Activated T-cell treated with anti-CD3 and anti-CD28 coated beads, Interleukin-2, amount 50 U/mL, for 4 hours (primary cell): Measurements from ENCODE around the gene LYPD1. TPM values are rescaled to one million over a fixed set of nuclear protein-coding genes. Genes with fewer than 3 reads are reported as not detected.

Experiments used
- ATAC-seq, 2 donors: fragments of 200-7000 bp; cut with Tn5 transposase; one replicate each; pipeline ENCODE4 v1.10.0; 2021
- DNase-seq: peaks from one replicate; pipeline ENCODE4 v3.0.0-alpha.2; 2020
- H3K27me3 Mint-ChIP-seq: one replicate; pipeline ENCODE4 v1.8.0; 2021; ENCODE audit warnings: low read depth, mixed read lengths
- H3K36me3 Mint-ChIP-seq: one replicate; pipeline ENCODE4 v1.8.0; 2022; ENCODE audit warnings: mixed read lengths; ENCODE audit not compliant: insufficient read depth
- H3K4me1 Mint-ChIP-seq: one replicate; pipeline ENCODE4 v1.8.0; 2021; ENCODE audit warnings: low read depth, mixed read lengths
- H3K4me3 Mint-ChIP-seq: one replicate; pipeline ENCODE4 v1.8.0; 2021; ENCODE audit warnings: mild to moderate bottlenecking, moderate library complexity, mixed read lengths
- H3K9me3 Mint-ChIP-seq: one replicate; pipeline ENCODE4 v1.8.0; 2021; ENCODE audit warnings: mixed read lengths
- total RNA-seq, 3 donors: library from RNA; stranded (reverse); gene quantifications; one replicate each; pipeline ENCODE4 v1.2.1, GENCODE V29; 2021

Gene LYPD1
- total RNA-seq, 3 donors from 2014 or later: not detected

- no peak for DNase-seq
- Mint-ChIP-seq H3K4me3 (no peak overlapping the region), H3K36me3 (no peaks in the 10 kb centered on the region), H3K9me3 (no peaks in the 10 kb centered on the region), H3K27me3 (peaks cover 6% of the 10 kb centered on the region), H3K4me1 (no peaks in the 10 kb centered on the region)
- no peak for ATAC-seq
Observed at GRCh38 chr2:132678483-132678882, 8.5 kb upstream of the LYPD1 start.

- Mint-ChIP-seq H3K4me3 (no peak overlapping the region), H3K9me3 (no peaks in the 10 kb centered on the region), H3K36me3 (no peaks in the 10 kb centered on the region), H3K4me1 (no peaks in the 10 kb centered on the region), H3K27me3 (peaks cover 8% of the 10 kb centered on the region)
- no peak for ATAC-seq
- DNase-seq: no peak
Observed at GRCh38 chr2:132677661-132678060, 7.7 kb upstream of the LYPD1 start.

- Mint-ChIP-seq H3K9me3 (no peaks in the 10 kb centered on the region), H3K4me1 (no peaks in the 10 kb centered on the region), H3K27me3 (peaks cover 14% of the 10 kb centered on the region), H3K36me3 (no peaks in the 10 kb centered on the region), H3K4me3 (no peak overlapping the region)
- no peak for DNase-seq
- ATAC-seq: no peak
Observed at GRCh38 chr2:132676999-132677398, 7.0 kb upstream of the LYPD1 start.

GRCh38 chr2:132671151-132671835 is 1.3 kb upstream of the LYPD1 start:
- Mint-ChIP-seq H3K4me3 (no peak overlapping the region), H3K27me3 (peaks cover 43% of the 10 kb centered on the region)

DNA sequence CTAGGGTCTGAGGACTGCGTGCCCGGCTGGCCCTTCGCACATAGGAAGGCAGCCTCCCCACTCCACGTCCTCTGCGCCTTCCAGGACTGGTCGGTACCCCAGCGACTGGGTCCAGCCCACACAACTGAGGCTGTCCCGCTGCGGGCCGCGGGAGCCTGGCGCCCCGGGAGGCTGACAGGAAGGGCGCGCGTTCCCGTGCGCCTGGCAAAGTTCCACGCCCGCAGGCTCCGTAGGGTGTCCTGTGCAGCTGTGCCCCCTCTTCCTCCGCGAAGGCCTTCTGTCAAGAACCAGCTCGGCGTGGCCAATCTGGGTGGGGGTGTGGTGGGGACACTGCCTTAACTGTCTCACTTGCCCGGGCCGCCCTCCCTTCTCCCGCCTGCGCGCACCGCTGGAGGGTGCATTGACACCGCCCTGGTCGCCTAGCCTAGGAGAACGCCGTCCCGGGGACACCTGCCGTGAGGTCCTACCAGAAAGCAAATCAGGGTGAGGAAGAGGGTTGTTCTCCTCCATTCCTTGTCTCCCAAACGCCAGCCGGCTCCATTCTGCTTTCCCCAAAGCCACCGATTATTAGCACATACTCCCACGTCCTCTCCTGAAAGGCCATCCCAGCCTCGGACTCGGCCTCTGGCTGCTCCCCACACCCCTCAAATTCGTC is 618 bp upstream of the LYPD1 start:
- Mint-ChIP-seq H3K4me3 (no peak overlapping the region), H3K36me3 (no peaks in the 10 kb centered on the region), H3K4me1 (no peaks in the 10 kb centered on the region), H3K9me3 (no peaks in the 10 kb centered on the region), H3K27me3 (peaks cover 44% of the 10 kb centered on the region)
- DNase-seq (no peak), ATAC-seq (peak in 1 of 2 donors; percentile 10)

More at GRCh38 chr2:132671151-132671835, 1.3 kb upstream of the LYPD1 start:
- no peak for ATAC-seq
- Mint-ChIP-seq H3K4me1 (no peaks in the 10 kb centered on the region), H3K9me3 (no peaks in the 10 kb centered on the region), H3K36me3 (no peaks in the 10 kb centered on the region)
- DNase-seq: no peak

GRCh38 chr2:132668987-132669907 is 758 bp downstream of the LYPD1 start:
- Mint-ChIP-seq H3K27me3 (peaks cover 42% of the 10 kb centered on the region), H3K4me1 (no peaks in the 10 kb centered on the region), H3K9me3 (no peaks in the 10 kb centered on the region), H3K4me3 (no peak overlapping the region), H3K36me3 (no peaks in the 10 kb centered on the region)
- DNase-seq (no peak), ATAC-seq (no peak)

DNA sequence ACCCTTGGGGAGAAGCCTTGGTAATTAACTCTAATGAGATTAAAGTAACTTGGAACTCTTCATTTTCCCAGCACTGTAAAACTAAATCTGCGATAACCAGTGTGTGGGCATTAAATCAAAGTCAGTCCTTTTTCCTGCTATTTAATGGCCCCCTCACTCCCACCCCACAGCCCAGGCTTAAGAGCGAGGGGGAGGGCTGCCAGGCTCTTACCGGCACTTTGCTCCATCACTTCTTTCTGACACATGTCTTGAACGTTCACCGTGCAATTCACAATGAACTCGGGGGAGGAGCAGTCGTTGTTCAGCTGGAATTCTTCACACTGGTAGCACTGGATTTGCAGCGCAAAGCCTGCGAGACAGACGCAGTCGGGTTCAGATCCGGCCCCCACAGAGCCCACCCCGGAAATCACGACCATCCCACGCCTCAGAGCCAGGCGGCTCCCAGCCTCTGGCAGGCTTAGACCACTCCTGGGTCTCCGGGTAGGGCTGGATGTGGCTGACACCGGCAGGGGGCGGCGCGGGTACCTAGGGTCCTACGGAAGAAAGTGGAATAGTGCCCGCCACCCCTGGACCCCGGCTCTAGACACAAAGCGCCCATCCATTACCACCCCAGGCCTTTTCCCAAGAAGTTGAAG is 1.7 kb downstream of the LYPD1 start:
- H3K4me1 Mint-ChIP-seq: no peaks in the 10 kb centered on the region
- DNase-seq (no peak), ATAC-seq (no peak)
- no peaks in the 10 kb centered on the region for H3K9me3 Mint-ChIP-seq
- H3K36me3 Mint-ChIP-seq: no peaks in the 10 kb centered on the region
- no peak overlapping the region for H3K4me3 Mint-ChIP-seq
- peaks cover 42% of the 10 kb centered on the region for H3K27me3 Mint-ChIP-seq

DNA sequence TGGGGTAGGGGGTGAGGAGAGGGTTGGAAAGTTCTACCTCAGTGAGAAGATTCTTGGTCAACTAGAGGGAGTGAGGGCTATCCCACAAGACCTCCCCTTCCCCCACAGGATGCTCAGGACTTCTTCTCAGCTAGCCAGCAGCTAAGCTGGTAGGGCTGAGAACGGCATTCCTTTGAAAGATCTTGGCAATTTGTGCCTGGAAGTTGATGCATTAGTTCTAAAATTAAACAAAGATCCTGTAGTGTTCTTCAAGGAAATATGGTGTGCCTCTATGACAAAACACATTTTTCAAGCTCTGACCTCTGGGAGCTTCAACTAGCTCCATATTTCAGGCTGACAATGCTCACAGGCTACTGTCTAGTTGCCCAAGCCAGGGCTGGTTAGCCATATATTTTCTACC is 2.3 kb downstream of the LYPD1 start:
- Mint-ChIP-seq H3K4me1 (no peaks in the 10 kb centered on the region), H3K9me3 (no peaks in the 10 kb centered on the region), H3K27me3 (peaks cover 39% of the 10 kb centered on the region), H3K4me3 (no peak overlapping the region), H3K36me3 (no peaks in the 10 kb centered on the region)
- ATAC-seq (no peak), DNase-seq (no peak)

DNA sequence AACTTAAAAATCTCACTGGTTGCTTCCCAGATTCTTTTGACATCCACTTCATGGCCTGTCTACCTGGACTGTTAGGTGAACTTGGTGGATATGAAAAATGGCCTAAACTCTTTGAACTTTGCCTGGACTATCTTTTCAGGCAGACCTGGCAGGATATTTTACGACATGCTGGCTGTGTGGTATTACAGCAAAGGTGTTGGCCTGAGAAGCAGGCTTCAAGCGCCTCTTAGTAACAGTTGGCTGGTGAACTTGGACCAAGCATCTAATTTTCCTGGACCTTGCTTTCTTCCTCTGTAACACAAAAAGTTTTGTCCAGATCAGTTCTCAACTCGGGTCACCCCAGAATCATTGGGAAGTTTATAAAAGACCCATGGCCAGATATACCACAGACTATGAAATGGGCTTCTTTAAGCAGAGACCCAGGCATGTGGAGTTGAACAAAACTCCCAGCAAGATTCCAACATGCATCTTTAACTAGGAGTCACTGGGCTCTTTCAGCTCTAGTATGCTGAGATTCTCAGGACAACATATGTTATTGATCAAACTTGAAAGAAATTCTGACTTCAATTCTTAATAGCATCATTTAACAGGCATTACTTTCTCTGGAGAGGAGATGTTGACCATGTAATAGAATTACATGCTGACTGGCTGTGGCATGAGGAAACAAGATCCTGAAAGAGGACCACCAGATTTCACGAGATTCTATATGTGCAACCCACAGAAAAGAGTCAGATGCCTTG is 4.4 kb downstream of the LYPD1 start:
- Mint-ChIP-seq H3K36me3 (no peaks in the 10 kb centered on the region), H3K4me3 (no peak overlapping the region), H3K27me3 (peaks cover 23% of the 10 kb centered on the region), H3K4me1 (no peaks in the 10 kb centered on the region), H3K9me3 (no peaks in the 10 kb centered on the region)
- DNase-seq: no peak
- ATAC-seq: no peak

DNA sequence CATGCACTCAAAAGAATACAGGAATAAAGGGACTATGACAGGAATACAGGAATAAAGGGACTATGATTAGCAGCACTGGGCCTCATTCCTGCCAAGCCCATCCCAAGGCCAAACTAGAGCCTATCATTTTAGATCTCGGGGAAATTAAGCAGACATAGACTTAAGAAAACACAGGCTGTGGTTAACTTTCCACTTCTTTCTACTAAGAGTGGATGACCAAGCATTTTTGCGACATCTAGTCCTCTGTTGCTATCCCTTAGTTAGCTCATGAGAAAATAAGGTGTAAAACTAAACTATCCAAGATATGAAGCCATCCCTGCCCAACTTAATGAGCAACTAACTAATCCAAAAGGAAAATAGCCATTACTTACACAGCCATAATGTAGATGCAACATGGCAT is 5.9 kb downstream of the LYPD1 start:
- no peak for ATAC-seq

DNA sequence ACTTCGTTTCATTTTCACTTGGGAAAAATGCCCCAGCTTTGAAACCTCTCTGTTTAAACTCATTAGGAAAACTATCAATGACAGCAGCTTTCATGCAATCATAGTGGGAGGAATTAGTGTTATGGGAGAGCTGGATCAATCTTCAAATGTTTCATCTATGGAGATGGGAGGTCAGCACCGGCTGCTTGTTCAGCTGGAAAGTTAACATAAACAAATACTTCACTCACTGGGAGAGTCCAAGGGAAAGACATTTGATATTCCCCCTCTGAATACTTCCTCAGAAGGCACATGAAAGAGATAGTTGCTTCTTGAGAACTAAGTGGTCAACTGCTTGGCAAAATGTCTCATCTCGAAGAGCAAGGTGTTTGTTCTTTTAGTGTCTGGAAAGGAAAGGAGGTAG is 7.3 kb downstream of the LYPD1 start:
- Mint-ChIP-seq H3K4me1 (no peaks in the 10 kb centered on the region), H3K4me3 (no peak overlapping the region), H3K9me3 (no peaks in the 10 kb centered on the region), H3K27me3 (peaks cover 9% of the 10 kb centered on the region), H3K36me3 (no peaks in the 10 kb centered on the region)
- DNase-seq (no peak), ATAC-seq (no peak)

More for the DNA sequence above, 5.9 kb downstream of the LYPD1 start:
- Mint-ChIP-seq H3K4me1 (no peaks in the 10 kb centered on the region), H3K4me3 (no peak overlapping the region), H3K9me3 (no peaks in the 10 kb centered on the region), H3K36me3 (no peaks in the 10 kb centered on the region), H3K27me3 (peaks cover 19% of the 10 kb centered on the region)
- no peak for DNase-seq

GRCh38 chr2:132659331-132659730 is 10.7 kb downstream of the LYPD1 start:
- no peak for DNase-seq
- H3K36me3 Mint-ChIP-seq: no peaks in the 10 kb centered on the region
- no peaks in the 10 kb centered on the region for H3K4me1 Mint-ChIP-seq
- no peaks in the 10 kb centered on the region for H3K9me3 Mint-ChIP-seq
- H3K4me3 Mint-ChIP-seq: no peak overlapping the region
- H3K27me3 Mint-ChIP-seq: peaks cover 3% of the 10 kb centered on the region
- ATAC-seq: no peak

- no peaks in the 10 kb centered on the region for H3K4me1 Mint-ChIP-seq
- no peak for ATAC-seq
- H3K9me3 Mint-ChIP-seq: no peaks in the 10 kb centered on the region
- H3K36me3 Mint-ChIP-seq: no peaks in the 10 kb centered on the region
- H3K27me3 Mint-ChIP-seq: no peaks in the 10 kb centered on the region
- no peak for DNase-seq
- no peak overlapping the region for H3K4me3 Mint-ChIP-seq
Observed at GRCh38 chr2:132656266-132656975, 13.6 kb downstream of the LYPD1 start.
